NCI-H2029 treated with DMSO at 0.1 percent for 48 hours (cell line): Measurements from ENCODE around the gene ARHGAP4.

ENCODE experiments used
- DNase-seq: peaks from one replicate; lab custom pipeline; 2025; lab: John Stamatoyannopoulos, UW

The ARHGAP4 gene

DNA sequence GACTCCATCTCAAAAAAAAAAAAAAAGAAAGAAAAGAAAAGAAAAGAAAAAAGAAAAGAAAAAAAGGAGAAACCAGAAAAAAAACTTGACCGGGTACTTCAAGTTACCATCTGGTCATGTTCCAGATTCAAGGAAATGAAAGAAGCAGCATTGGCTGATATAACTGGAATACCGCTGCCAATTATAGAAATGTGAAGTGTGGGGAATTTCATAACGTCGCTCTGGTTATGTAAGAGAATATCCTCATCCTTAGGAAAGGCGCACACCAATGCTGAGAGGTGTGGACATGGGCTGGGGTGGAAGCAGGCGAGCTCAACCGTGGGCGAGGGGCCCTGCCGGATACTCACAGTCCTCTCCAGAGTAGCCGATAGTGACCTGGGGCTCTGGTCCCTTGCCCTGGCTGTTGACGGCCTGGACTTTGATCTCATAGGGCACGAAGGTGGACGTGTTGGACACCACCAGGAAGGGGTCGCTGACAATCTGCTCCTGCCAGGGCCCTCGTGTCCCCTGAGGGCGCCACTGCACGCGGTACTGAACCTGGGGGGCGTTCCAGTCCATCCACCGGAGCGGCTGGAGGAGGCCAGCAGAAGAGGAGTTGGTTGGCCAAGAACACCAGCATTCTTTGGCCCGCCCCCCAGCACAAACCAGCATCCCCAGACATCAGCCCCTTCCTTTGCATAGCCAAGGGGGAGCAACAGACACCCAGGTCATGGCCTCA is 59.6 kb downstream of the ARHGAP4 start:
- no peak for DNase-seq

DNA sequence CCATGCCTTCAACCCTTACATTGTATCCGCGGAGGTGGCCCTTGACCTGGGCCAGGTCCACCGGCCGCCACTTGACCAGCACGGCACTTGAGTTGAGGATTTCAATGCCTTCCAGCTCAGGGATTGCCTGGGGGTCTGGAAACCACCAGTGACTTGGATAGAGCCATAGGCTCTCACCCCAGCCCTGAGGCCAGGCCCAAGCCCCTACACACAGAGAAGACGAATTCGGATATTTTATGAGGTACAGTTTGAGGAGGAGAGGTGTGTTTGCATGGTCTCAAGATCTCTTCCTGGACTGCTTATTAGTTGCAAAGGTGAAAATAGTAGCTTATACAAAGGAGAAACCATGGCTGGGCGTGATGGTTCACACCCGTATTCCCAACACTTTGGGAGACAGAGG is 60.4 kb downstream of the ARHGAP4 start:
- no peak for DNase-seq

DNA sequence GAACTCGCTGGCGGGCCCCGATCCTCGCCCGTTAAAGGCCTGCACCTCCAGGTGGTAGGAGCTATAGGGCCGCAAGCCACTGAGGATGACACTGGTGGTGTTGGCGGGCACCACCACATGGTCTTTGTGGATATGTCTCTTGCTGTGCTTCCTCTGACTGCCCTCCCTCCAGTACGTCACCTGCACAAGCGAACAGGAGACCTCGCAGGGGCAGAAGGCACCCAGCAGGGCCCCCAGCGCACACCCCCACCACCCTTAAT is 60.8 kb downstream of the ARHGAP4 start:
- DNase-seq, result no peak

DNA sequence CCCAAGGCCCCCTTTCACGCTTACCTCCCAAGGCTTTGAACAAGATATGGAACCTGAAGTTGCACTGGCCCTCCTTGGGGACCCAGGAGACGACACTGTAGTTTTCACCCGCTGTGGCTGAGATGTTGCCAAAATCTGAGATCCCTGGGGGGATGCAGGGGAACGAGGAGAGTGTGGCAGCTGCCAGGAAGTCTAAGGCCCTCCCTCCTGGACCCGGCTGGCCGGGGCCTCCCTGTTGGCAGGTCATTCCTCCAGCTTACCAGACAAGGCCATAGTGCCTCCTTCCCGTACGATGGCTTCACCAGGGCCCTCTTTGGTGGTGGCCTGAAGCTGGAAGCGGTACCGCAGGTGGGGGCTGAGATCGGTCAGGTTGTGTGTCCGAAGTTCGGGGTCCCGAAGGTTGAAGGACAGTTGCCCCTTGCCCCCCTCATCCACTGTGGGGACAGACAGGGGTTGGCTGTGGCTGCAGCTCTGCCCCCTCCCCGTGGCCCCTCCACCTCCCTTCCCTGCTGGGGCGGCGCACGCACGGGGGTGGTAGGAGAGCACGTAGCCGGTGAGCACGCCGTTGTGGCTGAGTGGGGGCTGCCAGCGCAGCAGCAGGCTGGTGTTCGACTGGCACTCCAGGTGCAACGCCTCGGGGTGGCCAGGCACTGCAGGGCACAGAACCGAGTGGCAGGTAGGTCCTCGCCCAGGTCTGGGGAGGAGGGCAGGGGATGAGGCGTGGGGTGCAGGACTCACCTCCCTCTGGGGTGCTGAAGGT is 61.3 kb downstream of the ARHGAP4 start:
- DNase-seq, result no peak

DNA sequence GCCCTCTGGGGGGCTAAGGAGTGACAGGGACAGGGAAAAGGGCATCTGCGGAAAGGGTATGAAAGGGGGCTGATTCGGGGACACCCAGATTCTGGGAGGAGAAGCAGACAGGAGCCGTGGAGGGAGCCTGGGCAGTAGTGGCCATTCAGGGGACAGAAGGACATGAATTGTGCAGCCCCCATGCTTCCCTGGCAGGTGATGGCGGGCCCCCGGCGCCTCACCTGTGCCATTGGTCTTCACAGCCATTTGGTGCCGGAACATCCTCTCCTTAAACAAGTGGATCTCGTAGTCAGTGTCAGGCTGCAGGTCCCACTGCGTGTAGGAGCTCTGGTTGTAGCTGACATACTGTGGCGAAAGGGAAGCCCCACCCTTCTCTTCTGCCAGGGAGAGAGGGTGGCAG is 62.0 kb downstream of the ARHGAP4 start:
- DNase-seq, result no peak

DNA sequence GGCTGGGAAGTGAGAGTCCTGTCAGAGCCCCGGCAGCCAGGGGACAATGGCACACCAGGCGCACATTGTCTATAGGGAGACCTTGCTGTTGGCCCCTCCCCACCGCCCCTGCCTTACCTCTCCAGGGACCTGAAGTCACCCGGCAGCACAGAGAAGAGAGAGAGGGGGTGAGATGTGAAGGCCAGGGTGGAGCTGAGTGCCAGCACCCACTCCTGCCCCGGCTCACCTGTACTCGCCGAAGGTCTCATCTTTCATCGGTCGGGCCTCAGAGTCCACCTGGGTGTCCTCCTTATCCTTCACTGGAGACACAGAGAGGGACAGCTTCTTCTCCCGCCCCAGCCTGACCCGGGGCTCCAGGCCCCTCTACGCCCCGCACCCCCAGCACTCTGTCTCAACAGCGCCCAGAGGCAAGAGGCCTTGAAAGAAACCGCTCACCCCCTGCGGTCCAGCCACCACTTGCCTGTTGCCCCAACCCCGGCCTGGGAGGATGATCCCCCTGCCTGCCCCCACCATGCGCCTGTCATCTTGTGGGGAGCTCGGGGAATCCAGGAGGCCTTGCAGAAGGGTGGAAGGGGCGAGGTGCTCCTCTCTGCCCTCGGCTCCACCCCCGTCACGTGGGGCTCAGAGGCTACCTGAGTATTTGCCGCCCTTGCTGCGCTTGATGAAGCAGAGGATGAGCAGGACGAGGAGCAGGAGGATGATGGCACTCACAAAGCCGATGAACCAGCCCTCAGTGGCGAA is 62.6 kb downstream of the ARHGAP4 start:
- no peak for DNase-seq

DNA sequence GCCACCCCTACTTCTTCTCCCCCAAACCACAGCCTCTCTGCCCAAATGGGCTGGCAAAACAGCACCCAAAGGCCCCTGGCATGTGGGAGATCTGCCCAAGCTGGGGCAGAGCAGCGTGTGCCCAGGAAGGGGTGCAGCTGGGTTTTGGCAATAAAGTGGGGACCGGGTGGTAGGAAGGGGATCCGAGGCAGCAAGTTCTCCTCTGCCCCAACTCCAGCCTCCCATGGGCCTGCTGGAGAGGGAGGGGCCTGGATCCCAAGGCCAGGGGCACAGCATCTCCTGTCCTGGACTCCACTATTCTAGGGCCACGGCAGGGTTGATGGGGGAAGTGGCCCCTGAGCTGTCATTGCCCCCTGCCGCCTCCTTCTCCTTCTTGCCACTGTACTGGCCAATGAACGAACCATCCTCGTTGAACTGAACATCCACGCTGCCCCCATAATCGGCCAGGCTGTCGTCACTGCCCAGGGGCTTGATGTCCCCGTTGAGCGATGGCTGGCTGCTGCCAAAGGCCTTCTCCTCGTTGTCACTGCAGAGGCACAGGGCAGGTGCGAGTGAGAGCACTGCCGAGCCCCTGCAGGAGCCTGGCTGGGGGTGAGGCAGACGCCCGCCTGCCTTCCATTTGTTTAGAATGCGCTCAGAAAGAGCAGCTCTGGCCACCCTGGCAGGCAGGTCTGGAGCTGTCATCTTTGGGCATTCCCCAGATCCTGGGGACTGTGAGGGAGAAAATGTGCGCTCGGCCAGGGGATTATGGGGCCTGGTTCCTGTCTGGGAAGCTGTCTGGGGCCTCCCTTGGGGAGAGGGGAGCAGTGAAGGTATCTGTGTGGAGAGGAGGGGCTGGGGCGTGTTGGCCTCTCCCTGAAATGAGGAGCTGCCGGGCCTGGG is 63.5 kb downstream of the ARHGAP4 start:
- no peak for DNase-seq

DNA sequence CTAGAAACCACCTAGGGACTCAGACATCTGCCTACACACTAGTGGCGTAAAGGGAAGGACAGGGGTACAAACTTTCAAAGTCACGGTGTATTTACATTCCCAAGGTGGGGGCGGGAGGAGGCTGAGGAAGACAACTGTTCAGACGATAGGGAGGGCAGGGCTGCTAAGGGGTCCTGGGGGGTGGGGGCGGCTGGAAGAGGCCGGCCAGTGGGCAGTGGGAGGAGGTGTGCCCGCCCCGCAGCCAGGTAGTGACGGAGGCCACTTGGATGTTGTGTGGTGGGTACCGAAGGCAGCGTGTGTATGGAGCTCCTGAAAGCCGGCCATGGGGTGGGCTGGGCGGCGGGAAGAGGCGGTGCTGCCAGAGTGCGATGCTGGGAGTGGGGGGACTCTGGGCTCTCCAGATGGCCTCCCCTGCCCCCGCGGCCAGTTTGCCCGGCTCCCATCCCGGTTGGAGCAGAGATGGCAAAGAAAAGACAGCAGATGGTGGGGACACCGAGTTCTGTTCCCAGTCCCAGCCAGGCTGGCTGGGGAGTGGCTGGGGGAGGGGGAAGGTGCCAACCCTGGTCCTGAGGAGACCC is 64.2 kb downstream of the ARHGAP4 start:
- DNase-seq, result no peak

DNA sequence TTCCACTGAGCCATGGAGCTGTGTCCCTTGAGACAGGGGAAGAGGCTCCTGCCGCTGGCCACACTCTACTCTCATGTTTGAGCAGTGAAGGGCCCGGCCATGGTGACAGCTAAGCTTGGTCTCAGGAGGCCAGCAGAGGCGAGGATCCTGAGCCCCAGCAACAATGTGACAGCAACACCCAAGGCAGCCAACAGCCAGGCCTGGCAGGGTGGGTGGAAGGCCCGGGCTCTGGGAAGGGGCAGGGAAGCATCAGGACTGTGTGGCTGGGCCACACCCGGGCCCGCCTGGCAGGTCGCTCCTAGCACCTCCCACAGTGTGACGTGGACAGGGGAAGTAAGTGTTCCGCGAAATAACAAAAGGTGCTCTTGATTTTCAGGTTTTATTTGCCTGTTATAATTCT is 64.9 kb downstream of the ARHGAP4 start:
- no peak for DNase-seq
